HCT116 (cell line): ENCODE measurements around the gene STYXL2.

Experiments
- EZH2 ChIP-seq: fragments of 200-600 bp; sonication (generic); IDR thresholded peaks from 2 replicates; pipeline ENCODE4 v1.6.1; 2017; ENCODE audit warnings: antibody characterized with exemption, mixed run types
- JUND ChIP-seq: IDR thresholded peaks from 2 replicates; pipeline ENCODE4 v1.6.1; 2012
- MAX ChIP-seq: IDR thresholded peaks from 2 replicates; pipeline ENCODE4 v1.6.1; 2012
- POLR2A ChIP-seq: IDR thresholded peaks from 2 replicates; pipeline ENCODE4 v1.7.0; 2011; ENCODE audit warnings: borderline replicate concordance; ENCODE audit not compliant: insufficient read depth, insufficient read length; ENCODE audit errors: extremely low read depth
- POLR2AphosphoS5 ChIP-seq: IDR thresholded peaks from 2 replicates; pipeline ENCODE4 v1.6.1; 2011; ENCODE audit warnings: mild to moderate bottlenecking, low read depth, low read length, moderate library complexity
- SIN3A ChIP-seq: IDR thresholded peaks from 2 replicates; pipeline ENCODE4 v1.6.1; 2012; ENCODE audit warnings: low read depth
- YY1 ChIP-seq: IDR thresholded peaks from 2 replicates; pipeline ENCODE4 v1.6.1; 2011; ENCODE audit warnings: low read length, low read depth, moderate library complexity, mild to moderate bottlenecking; ENCODE audit not compliant: insufficient replicate concordance; ENCODE audit errors: extremely low read depth
- ZNF274 ChIP-seq: fragments of 200-500 bp; sonication (Bioruptor generic); IDR thresholded peaks from 2 replicates; pipeline ENCODE4 v1.6.1; 2014; ENCODE audit warnings: mild to moderate bottlenecking, low read depth, low read length, inconsistent platforms
- TF ChIP-seq, protein P1 (sequence below), 3 experiments: fragments of 200-600 bp in 1 of 3; sonication (generic) in 1 of 3; IDR thresholded peaks in 2 of 3; conservative IDR thresholded peaks in 1 of 3; 2 replicates each; pipeline ENCODE4 v1.5.1; 2012 to 2017; ENCODE audit warnings: low read depth in 2 of 3, low read length in 2 of 3, antibody characterized with exemption in 1 of 3, borderline replicate concordance in 1 of 3, control low read depth in 1 of 3, mild to moderate bottlenecking in 1 of 3, mixed read lengths in 1 of 3, mixed run types in 1 of 3, moderate library complexity in 1 of 3; ENCODE audit not compliant: insufficient read depth in 1 of 3
- TF ChIP-seq, protein P2 (sequence below): IDR thresholded peaks from 2 replicates; pipeline ENCODE4 v1.6.1; 2012

DNA sequence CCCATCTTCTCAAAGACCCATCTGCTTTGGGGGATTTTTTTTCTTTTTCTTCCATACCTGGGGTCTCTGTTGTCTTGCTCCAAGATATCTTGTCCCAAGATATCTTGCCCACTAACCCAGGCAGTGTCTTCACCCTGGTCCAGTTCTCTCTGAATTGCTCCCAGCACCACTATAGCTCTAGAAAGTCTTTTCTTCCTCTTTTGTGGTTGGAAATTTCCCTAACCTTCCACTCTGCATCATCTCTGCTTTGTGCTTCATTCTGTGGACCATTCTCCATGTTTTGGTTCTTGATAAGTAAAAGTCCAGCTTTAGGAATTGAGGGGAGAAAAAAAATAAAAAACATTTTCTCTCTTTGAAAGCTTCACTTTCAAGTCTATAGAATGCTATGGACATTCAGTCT, 20.9 kb downstream of the STYXL2 start:
- TF ChIP-seq, protein P1, sequence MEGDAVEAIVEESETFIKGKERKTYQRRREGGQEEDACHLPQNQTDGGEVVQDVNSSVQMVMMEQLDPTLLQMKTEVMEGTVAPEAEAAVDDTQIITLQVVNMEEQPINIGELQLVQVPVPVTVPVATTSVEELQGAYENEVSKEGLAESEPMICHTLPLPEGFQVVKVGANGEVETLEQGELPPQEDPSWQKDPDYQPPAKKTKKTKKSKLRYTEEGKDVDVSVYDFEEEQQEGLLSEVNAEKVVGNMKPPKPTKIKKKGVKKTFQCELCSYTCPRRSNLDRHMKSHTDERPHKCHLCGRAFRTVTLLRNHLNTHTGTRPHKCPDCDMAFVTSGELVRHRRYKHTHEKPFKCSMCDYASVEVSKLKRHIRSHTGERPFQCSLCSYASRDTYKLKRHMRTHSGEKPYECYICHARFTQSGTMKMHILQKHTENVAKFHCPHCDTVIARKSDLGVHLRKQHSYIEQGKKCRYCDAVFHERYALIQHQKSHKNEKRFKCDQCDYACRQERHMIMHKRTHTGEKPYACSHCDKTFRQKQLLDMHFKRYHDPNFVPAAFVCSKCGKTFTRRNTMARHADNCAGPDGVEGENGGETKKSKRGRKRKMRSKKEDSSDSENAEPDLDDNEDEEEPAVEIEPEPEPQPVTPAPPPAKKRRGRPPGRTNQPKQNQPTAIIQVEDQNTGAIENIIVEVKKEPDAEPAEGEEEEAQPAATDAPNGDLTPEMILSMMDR (IDR thresholded peaks at IDR 0.05 in 2 of 3, conservative IDR thresholded peaks at IDR 0.05 in 1 of 3; ENCODE audit: borderline replicate concordance in 1 of 3, insufficient read depth in 1 of 3, low read depth in 2 of 3, low read length in 2 of 3) = no peak
- TF ChIP-seq EZH2 (no peak), YY1 (no peak), POLR2AphosphoS5 (no peak), MAX (no peak), SIN3A (no peak), JUND (no peak), POLR2A (no peak), ZNF274 (no peak)
- TF ChIP-seq, protein P2, sequence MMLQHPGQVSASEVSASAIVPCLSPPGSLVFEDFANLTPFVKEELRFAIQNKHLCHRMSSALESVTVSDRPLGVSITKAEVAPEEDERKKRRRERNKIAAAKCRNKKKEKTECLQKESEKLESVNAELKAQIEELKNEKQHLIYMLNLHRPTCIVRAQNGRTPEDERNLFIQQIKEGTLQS = no peak
